GM18951 (cell line): ENCODE measurements around the gene ELF1.
"Not testable (repeated sequence)": the region's sequence is repeated elsewhere in the genome, so short reads cannot be mapped to it uniquely, and the experiment has no call there.

Source experiments
- POLR2A ChIP-seq: IDR thresholded peaks from 4 replicates; pipeline ENCODE4 v1.6.1; 2011; ENCODE audit warnings: mild to moderate bottlenecking; ENCODE audit not compliant: insufficient read length, insufficient read depth; ENCODE audit errors: extremely low read depth
- in situ Hi-C: fragments of 300-500 bp; cut with MboI; formaldehyde crosslinking; loops from one replicate; pipeline ENCODE4 v1.12.0; 2022; ENCODE audit warnings: low sequenced_read_pairs, mixed read lengths, inconsistent platforms; ENCODE audit not compliant: unreplicated experiment

ELF1 gene

GRCh38 chr13:40946485-40946884 is 72.6 kb downstream of the ELF1 start:
- no peak for TF ChIP-seq POLR2A
- in situ Hi-C loops: no loop called here

GRCh38 chr13:40943073-40943472 is 76.0 kb downstream of the ELF1 start:
- in situ Hi-C loops: no loop called here
- TF ChIP-seq POLR2A: no peak

GRCh38 chr13:40941581-40941980 is 77.5 kb downstream of the ELF1 start:
- TF ChIP-seq POLR2A: no peak
- in situ Hi-C loops: no loop called here

GRCh38 chr13:40940841-40941240 is 78.3 kb downstream of the ELF1 start:
- in situ Hi-C loops: no loop called here
- TF ChIP-seq POLR2A: no peak

- in situ Hi-C loops: no loop called here
- no peak for TF ChIP-seq POLR2A
These were observed 85.5 kb downstream of the ELF1 start for GRCh38 chr13:40933508-40934204.

- TF ChIP-seq POLR2A: no peak
- in situ Hi-C loops: no loop called here
These were observed 86.9 kb downstream of the ELF1 start for GRCh38 chr13:40932252-40932651.

GRCh38 chr13:40931719-40932118 is 87.4 kb downstream of the ELF1 start:
- in situ Hi-C loops: no loop called here
- TF ChIP-seq POLR2A: no peak

GRCh38 chr13:40929883-40930282 is 89.2 kb downstream of the ELF1 start:
- in situ Hi-C loops: not testable (repeated sequence)

GRCh38 chr13:40928980-40929379 is 90.1 kb downstream of the ELF1 start:
- in situ Hi-C loops: no loop called here
- TF ChIP-seq POLR2A: no peak

GRCh38 chr13:40927929-40928328 is 91.2 kb downstream of the ELF1 start:
- no peak for TF ChIP-seq POLR2A
- in situ Hi-C loops: no loop called here

- no peak for TF ChIP-seq POLR2A
- in situ Hi-C loops: no loop called here
These were observed 95.2 kb downstream of the ELF1 start for GRCh38 chr13:40923867-40924266.

GRCh38 chr13:40922437-40923040 is 96.6 kb downstream of the ELF1 start:
- TF ChIP-seq POLR2A: no peak
- in situ Hi-C loops: no loop called here

- in situ Hi-C loops: no loop called here
- no peak for TF ChIP-seq POLR2A
These were observed 98.3 kb downstream of the ELF1 start for GRCh38 chr13:40920826-40921225.

- in situ Hi-C loops: not testable (repeated sequence)
These were observed 99.2 kb downstream of the ELF1 start for GRCh38 chr13:40919901-40920300.
